HEK293 (cell line): ENCODE measurements around the gene CHAC2.
A peak's percentile ranks its signal among the peaks of the same experiment; 100 is the strongest.

Source experiments
- ATF2 ChIP-seq: fragments of 450-650 bp; formaldehyde crosslinking; IDR thresholded peaks from 2 replicates; pipeline ENCODE4 v1.5.1; 2016; ENCODE audit warnings: missing biosample characterization, missing genetic modification characterization, low read depth
- HOXD13 ChIP-seq: sonication (generic); formaldehyde crosslinking; IDR thresholded peaks from 2 replicates; pipeline ENCODE4 v1.8.0; 2022; ENCODE audit warnings: missing genetic modification reagents, borderline replicate concordance
- KLF16 ChIP-seq: fragments of 450-650 bp; formaldehyde crosslinking; IDR thresholded peaks from 2 replicates; pipeline ENCODE4 v1.5.1; 2017; ENCODE audit warnings: missing biosample characterization, missing genetic modification characterization
- KLF17 ChIP-seq: fragments of 450-650 bp; formaldehyde crosslinking; IDR thresholded peaks from 2 replicates; pipeline ENCODE4 v1.5.1; 2016; ENCODE audit warnings: missing biosample characterization, missing genetic modification characterization
- MEIS1 ChIP-seq: sonication (generic); formaldehyde crosslinking; IDR thresholded peaks from 2 replicates; pipeline ENCODE4 v1.8.1; 2022; ENCODE audit warnings: missing genetic modification reagents, mild to moderate bottlenecking, borderline replicate concordance
- OVOL3 ChIP-seq: fragments of 450-650 bp; formaldehyde crosslinking; IDR thresholded peaks from 2 replicates; pipeline ENCODE4 v1.5.1; 2016; ENCODE audit warnings: missing biosample characterization, missing genetic modification characterization
- TCF7L2 ChIP-seq: IDR thresholded peaks from 2 replicates; pipeline ENCODE4 v1.6.1; 2011; ENCODE audit warnings: low read depth, mild to moderate bottlenecking, inconsistent platforms, low read length, moderate library complexity, borderline replicate concordance
- ZBTB1 ChIP-seq: fragments of 450-650 bp; formaldehyde crosslinking; IDR thresholded peaks from 2 replicates; pipeline ENCODE4 v1.5.1; 2016; ENCODE audit warnings: missing biosample characterization, missing genetic modification characterization
- ZBTB17 ChIP-seq: fragments of 450-650 bp; formaldehyde crosslinking; IDR thresholded peaks from 2 replicates; pipeline ENCODE4 v1.5.1; 2016; ENCODE audit warnings: missing biosample characterization, missing genetic modification characterization
- ZBTB8A ChIP-seq: fragments of 450-650 bp; formaldehyde crosslinking; IDR thresholded peaks from 2 replicates; pipeline ENCODE4 v1.5.1; 2016; ENCODE audit warnings: missing biosample characterization, missing genetic modification characterization
- ZFP3 ChIP-seq: fragments of 450-650 bp; formaldehyde crosslinking; IDR thresholded peaks from 2 replicates; pipeline ENCODE4 v1.5.1; 2016; ENCODE audit warnings: low read depth, missing biosample characterization, missing genetic modification characterization
- ZFP41 ChIP-seq: fragments of 450-650 bp; formaldehyde crosslinking; IDR thresholded peaks from 2 replicates; pipeline ENCODE4 v1.5.1; 2016; ENCODE audit warnings: missing biosample characterization, missing genetic modification characterization, borderline replicate concordance
- ZNF10 ChIP-seq: fragments of 450-650 bp; formaldehyde crosslinking; IDR thresholded peaks from 2 replicates; pipeline ENCODE4 v1.5.1; 2017; ENCODE audit warnings: missing biosample characterization, missing genetic modification characterization
- ZNF133 ChIP-seq: fragments of 450-650 bp; formaldehyde crosslinking; IDR thresholded peaks from 2 replicates; pipeline ENCODE4 v1.5.1; 2016; ENCODE audit warnings: missing biosample characterization, missing genetic modification characterization
- ZNF184 ChIP-seq: fragments of 450-650 bp; IDR thresholded peaks from 2 replicates; pipeline ENCODE4 v1.5.1; 2018; ENCODE audit warnings: missing biosample characterization, mild to moderate bottlenecking, missing genetic modification characterization
- ZNF223 ChIP-seq: fragments of 450-650 bp; formaldehyde crosslinking; IDR thresholded peaks from 2 replicates; pipeline ENCODE4 v1.5.1; 2016; ENCODE audit warnings: missing biosample characterization, missing genetic modification characterization
- ZNF248 ChIP-seq: fragments of 450-650 bp; formaldehyde crosslinking; IDR thresholded peaks from 2 replicates; pipeline ENCODE4 v1.5.1; 2017; ENCODE audit warnings: missing biosample characterization, missing genetic modification characterization
- ZNF280D ChIP-seq: fragments of 450-650 bp; formaldehyde crosslinking; IDR thresholded peaks from 2 replicates; pipeline ENCODE4 v1.5.1; 2016; ENCODE audit warnings: missing biosample characterization, missing genetic modification characterization
- ZNF302 ChIP-seq: fragments of 450-650 bp; formaldehyde crosslinking; IDR thresholded peaks from 2 replicates; pipeline ENCODE4 v1.5.1; 2016; ENCODE audit warnings: missing biosample characterization, missing genetic modification characterization, low read depth
- ZNF311 ChIP-seq: fragments of 450-650 bp; formaldehyde crosslinking; IDR thresholded peaks from 2 replicates; pipeline ENCODE4 v1.5.1; 2017; ENCODE audit warnings: missing biosample characterization, missing genetic modification characterization, borderline replicate concordance
- ZNF416 ChIP-seq: fragments of 450-650 bp; formaldehyde crosslinking; IDR thresholded peaks from 2 replicates; pipeline ENCODE4 v1.5.1; 2016; ENCODE audit warnings: missing biosample characterization, missing genetic modification characterization
- ZNF426 ChIP-seq: fragments of 450-650 bp; formaldehyde crosslinking; IDR thresholded peaks from 2 replicates; pipeline ENCODE4 v1.5.1; 2017; ENCODE audit warnings: missing biosample characterization, missing genetic modification characterization, mild to moderate bottlenecking, inconsistent platforms, moderate library complexity
- ZNF513 ChIP-seq: fragments of 450-650 bp; IDR thresholded peaks from 2 replicates; pipeline ENCODE4 v1.5.1; 2018; ENCODE audit warnings: missing biosample characterization, missing genetic modification characterization
- ZNF544 ChIP-seq: fragments of 450-650 bp; formaldehyde crosslinking; IDR thresholded peaks from 2 replicates; pipeline ENCODE4 v1.5.0; 2017; ENCODE audit warnings: missing biosample characterization, missing genetic modification characterization
- ZNF560 ChIP-seq: fragments of 450-650 bp; formaldehyde crosslinking; IDR thresholded peaks from 2 replicates; pipeline ENCODE4 v1.5.1; 2017; ENCODE audit warnings: missing biosample characterization, missing genetic modification characterization, borderline replicate concordance
- ZNF654 ChIP-seq: fragments of 450-650 bp; formaldehyde crosslinking; IDR thresholded peaks from 2 replicates; pipeline ENCODE4 v1.5.1; 2016; ENCODE audit warnings: low read depth, missing biosample characterization, missing genetic modification characterization
- ZNF660 ChIP-seq: fragments of 450-650 bp; IDR thresholded peaks from 2 replicates; pipeline ENCODE4 v1.5.1; 2018; ENCODE audit warnings: missing biosample characterization, mild to moderate bottlenecking, missing genetic modification characterization
- ZNF677 ChIP-seq: fragments of 450-650 bp; IDR thresholded peaks from 2 replicates; pipeline ENCODE4 v1.5.0; 2018; ENCODE audit warnings: missing biosample characterization, mild to moderate bottlenecking, missing genetic modification characterization, moderate library complexity
- ZNF692 ChIP-seq: fragments of 450-650 bp; formaldehyde crosslinking; IDR thresholded peaks from 2 replicates; pipeline ENCODE4 v1.5.1; 2016; ENCODE audit warnings: missing biosample characterization, missing genetic modification characterization
- ZNF707 ChIP-seq: fragments of 450-650 bp; formaldehyde crosslinking; IDR thresholded peaks from 2 replicates; pipeline ENCODE4 v1.5.1; 2016; ENCODE audit warnings: missing biosample characterization, missing genetic modification characterization
- ZNF777 ChIP-seq: fragments of 450-650 bp; formaldehyde crosslinking; IDR thresholded peaks from 2 replicates; pipeline ENCODE4 v1.5.1; 2017; ENCODE audit warnings: missing biosample characterization, missing genetic modification characterization, borderline replicate concordance
- ZNF791 ChIP-seq: fragments of 450-650 bp; formaldehyde crosslinking; IDR thresholded peaks from 2 replicates; pipeline ENCODE4 v1.5.1; 2016; ENCODE audit warnings: missing biosample characterization, missing genetic modification characterization

CHAC2 gene

GRCh38 chr2:53786705-53787613 is 19.4 kb downstream of the CHAC2 start, which contains the start of the genes ASB3 and ERLEC1 (continued):
- TF ChIP-seq ZNF660 (tag by site-specific recombination) (peak; percentile 50), ZNF133 (tag by site-specific recombination) (no peak), ZNF560 (tag by site-specific recombination) (no peak), ZBTB17 (tag by site-specific recombination) (peak; percentile 38; the same call in 1 of the 2 replicates), ZNF692 (0 out of 2 replicates have a peak, but pooled peaks have one; percentile 45), ZNF513 (tag by site-specific recombination) (peak; percentile 59), KLF17 (no peak), ZNF10 (no peak), ZBTB8A (tag by site-specific recombination) (no peak), ZNF677 (tag by site-specific recombination) (no peak), ZNF184 (tag by site-specific recombination) (no peak), ZNF426 (tag by site-specific recombination) (no peak), ZNF791 (tag by site-specific recombination) (no peak), ZNF654 (tag by site-specific recombination) (no peak), ATF2 (tag by site-specific recombination) (no peak), ZNF248 (no peak), ZNF777 (tag by site-specific recombination) (0 out of 2 replicates have a peak, but pooled peaks have one; percentile 42), ZNF280D (tag by site-specific recombination) (no peak), ZNF544 (tag by site-specific recombination) (no peak), OVOL3 (tag by site-specific recombination) (no peak), TCF7L2 (no peak), HOXD13 (CRISPR knock-in tag) (no peak), ZFP41 (tag by site-specific recombination) (no peak), ZFP3 (tag by site-specific recombination) (no peak), ZNF707 (no peak), ZBTB1 (tag by site-specific recombination) (no peak), MEIS1 (no peak), KLF16 (tag by site-specific recombination) (peak; percentile 71), ZNF311 (tag by site-specific recombination) (no peak), ZNF302 (no peak), ZNF223 (tag by site-specific recombination) (no peak), ZNF416 (no peak)
